ENCODE measurements around the gene PHACTR1.

The PHACTR1 gene

DNA sequence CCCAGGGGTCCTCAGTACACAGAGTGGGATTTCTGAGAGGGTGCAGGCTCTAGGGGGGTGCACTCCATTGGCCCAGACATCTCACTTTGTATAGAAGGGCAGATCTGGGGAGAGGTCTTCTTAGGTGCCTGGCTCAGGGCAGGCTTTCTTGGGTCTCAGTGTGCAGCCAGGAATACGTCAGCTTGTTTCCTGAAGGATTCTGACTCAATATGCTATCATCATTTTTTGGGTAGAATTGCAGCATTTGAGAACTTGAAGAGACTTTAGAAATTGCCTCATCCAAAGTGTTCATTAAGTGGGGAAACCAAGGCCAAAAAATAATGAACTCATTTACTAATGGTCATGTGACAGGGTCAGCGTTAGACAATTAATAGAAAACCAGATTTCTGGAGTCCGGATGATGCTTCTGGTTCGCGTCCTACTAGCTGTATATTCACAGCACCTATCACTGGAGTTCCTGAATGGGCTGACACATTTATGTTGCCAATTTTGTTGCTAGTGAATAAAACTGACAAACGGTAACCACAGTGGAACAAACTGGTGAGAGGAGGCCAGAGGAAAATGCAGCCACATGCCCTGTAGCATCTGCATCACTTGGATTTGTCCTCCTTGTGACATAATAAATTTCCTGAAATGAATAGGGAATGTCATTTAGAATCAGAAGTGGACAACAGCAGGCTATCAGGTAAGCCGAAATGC, 372.9 kb downstream of the PHACTR1 start:
- Histone ChIP-seq H3K9me3 (replicated peaks in 1 of 2; ENCODE audit: control insufficient read depth in 2 of 2, insufficient read depth in 1 of 2, low read depth in 1 of 2, low read length in 2 of 2) (no peaks in the 10 kb centered on the region), H3K9ac (ENCODE audit: low read depth, low read length, poor library complexity) (no peak overlapping the region), H2BK15ac (ENCODE audit: low read length) (no peak overlapping the region), H2AK5ac (ENCODE audit: low read depth, low read length) (no peak overlapping the region), H3K4ac (ENCODE audit: low read length) (no peak overlapping the region), H2BK12ac (ENCODE audit: low read length) (no peak overlapping the region), H4K8ac (ENCODE audit: low read depth, low read length) (no peak overlapping the region), H3K4me2 (ENCODE audit: insufficient read depth, low read length, poor library complexity, severe bottlenecking) (no peak overlapping the region), H3K23ac (ENCODE audit: low read depth, low read length, poor library complexity) (no peak overlapping the region), H3K79me1 (ENCODE audit: low read depth, low read length) (no peaks in the 10 kb centered on the region), H3K14ac (ENCODE audit: low read length) (no peak overlapping the region), H3K36me3 (replicated peaks in 1 of 2; ENCODE audit: control insufficient read depth in 2 of 2, insufficient read depth in 2 of 2, low read length in 2 of 2) (no peaks in the 10 kb centered on the region), H4K91ac (ENCODE audit: low read depth, low read length, poor library complexity) (no peak overlapping the region), H3K27ac (replicated peaks; ENCODE audit: low read length) (no peak overlapping the region), H2AFZ (ENCODE audit: low read length) (no peak overlapping the region), H3K18ac (ENCODE audit: low read length) (no peak overlapping the region), H2BK120ac (ENCODE audit: low read depth, low read length) (no peak overlapping the region), H3K27me3 (ENCODE audit: control insufficient read depth in 3 of 3, insufficient read depth in 3 of 3, low read depth in 1 of 3, low read length in 3 of 3) (no peaks in the 10 kb centered on the region), H3K4me1 (ENCODE audit: control insufficient read depth in 2 of 2, insufficient read depth in 1 of 2, low read depth in 1 of 2, low read length in 2 of 2) (no peaks in the 10 kb centered on the region), H2BK5ac (ENCODE audit: low read length) (no peak overlapping the region), H3K4me3 (ENCODE audit: low read length in 2 of 2) (no peak overlapping the region)
- no peak for DNase-seq (ENCODE audit: low spot score)
- no CpG with 5 or more reads among the region's 7 CpGs for WGBS, 2 donors (ENCODE audit: extremely low coverage in 2 of 2, insufficient read length in 2 of 2, insufficient replicate concordance in 1 of 2)

DNA sequence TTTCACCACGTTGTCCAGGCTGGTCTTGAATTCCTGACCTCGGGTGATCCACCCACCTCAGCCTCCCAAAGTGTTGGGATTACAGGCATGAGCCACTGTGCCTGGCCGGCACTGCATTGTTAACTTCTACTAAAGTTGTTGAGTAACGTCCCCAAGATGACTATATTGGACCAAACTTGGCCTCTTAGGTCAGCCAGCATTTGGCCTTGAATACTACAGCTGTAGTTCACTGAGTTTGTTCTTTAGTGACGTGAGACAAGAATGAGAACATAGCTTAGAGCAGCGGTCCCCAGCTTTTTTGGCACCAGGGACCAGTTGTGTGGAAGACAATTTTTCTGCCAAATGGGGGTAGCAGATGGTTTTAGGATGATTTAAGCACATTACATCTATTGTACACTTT, 374.6 kb downstream of the PHACTR1 start:
- Histone ChIP-seq H3K23ac (ENCODE audit: low read depth, low read length, poor library complexity) (no peak overlapping the region), H3K18ac (ENCODE audit: low read length) (no peak overlapping the region)

DNA sequence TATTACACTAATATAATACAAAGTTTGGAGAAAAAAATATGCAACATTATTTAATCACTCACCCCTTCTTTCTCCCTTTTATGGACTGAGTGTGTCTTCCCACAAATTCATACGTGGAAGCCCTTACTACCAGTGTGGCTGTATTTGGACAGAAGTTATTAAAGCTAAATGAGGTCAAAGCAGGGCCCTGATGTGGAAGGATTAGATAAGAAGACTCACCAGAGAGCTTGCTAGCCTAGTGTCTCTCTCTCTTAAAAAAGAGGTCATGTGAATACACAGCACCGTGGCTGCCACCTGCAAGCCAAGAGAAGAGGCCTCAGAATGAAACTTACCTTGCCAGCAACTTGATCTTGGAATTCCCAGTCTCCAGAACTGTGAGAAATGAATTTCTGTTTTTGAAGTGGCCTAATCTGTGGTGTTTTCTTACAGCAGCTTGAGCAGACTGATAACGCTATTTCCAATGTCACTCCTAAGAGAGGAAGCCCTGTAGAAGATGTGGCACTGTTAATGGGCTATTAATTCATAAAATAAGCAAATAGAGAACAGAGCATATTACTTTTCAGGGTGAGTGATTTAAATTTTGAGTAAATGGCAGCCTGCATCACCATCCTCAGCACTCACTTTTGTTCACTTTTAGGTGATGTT, 378.3 kb downstream of the PHACTR1 start:
- no peak overlapping the region for H2BK120ac ChIP-seq (ENCODE audit: low read depth, low read length)
- H3K27me3 ChIP-seq (ENCODE audit: control insufficient read depth in 3 of 3, insufficient read depth in 3 of 3, low read depth in 1 of 3, low read length in 3 of 3): no peaks in the 10 kb centered on the region
- H3K18ac ChIP-seq (ENCODE audit: low read length): no peak overlapping the region
- H3K79me1 ChIP-seq (ENCODE audit: low read depth, low read length): no peaks in the 10 kb centered on the region
- WGBS, 2 donors (ENCODE audit: extremely low coverage in 2 of 2, insufficient read length in 2 of 2, insufficient replicate concordance in 1 of 2): no CpG with 5 or more reads among the region's 3 CpGs
- no peak overlapping the region for H3K27ac ChIP-seq (replicated peaks; ENCODE audit: low read length)
- H3K14ac ChIP-seq (ENCODE audit: low read length): no peak overlapping the region
- H3K4me3 ChIP-seq (ENCODE audit: low read length in 2 of 2): no peak overlapping the region
- no peak overlapping the region for H4K8ac ChIP-seq (ENCODE audit: low read depth, low read length)
- no peak overlapping the region for H2BK12ac ChIP-seq (ENCODE audit: low read length)
- no peak overlapping the region for H3K9ac ChIP-seq (ENCODE audit: low read depth, low read length, poor library complexity)
- H2BK5ac ChIP-seq (ENCODE audit: low read length): no peak overlapping the region
- H3K36me3 ChIP-seq (replicated peaks in 1 of 2; ENCODE audit: control insufficient read depth in 2 of 2, insufficient read depth in 2 of 2, low read length in 2 of 2): no peaks in the 10 kb centered on the region
- no peak overlapping the region for H2AK5ac ChIP-seq (ENCODE audit: low read depth, low read length)
- H3K4ac ChIP-seq (ENCODE audit: low read length): no peak overlapping the region
- no peak overlapping the region for H3K4me2 ChIP-seq (ENCODE audit: insufficient read depth, low read length, poor library complexity, severe bottlenecking)
- H3K23ac ChIP-seq (ENCODE audit: low read depth, low read length, poor library complexity): no peak overlapping the region
- no peak overlapping the region for H2BK15ac ChIP-seq (ENCODE audit: low read length)
- H4K91ac ChIP-seq (ENCODE audit: low read depth, low read length, poor library complexity): no peak overlapping the region
- DNase-seq (ENCODE audit: low spot score): no peak
- no peaks in the 10 kb centered on the region for H3K9me3 ChIP-seq (replicated peaks in 1 of 2; ENCODE audit: control insufficient read depth in 2 of 2, insufficient read depth in 1 of 2, low read depth in 1 of 2, low read length in 2 of 2)
- H3K4me1 ChIP-seq (ENCODE audit: control insufficient read depth in 2 of 2, insufficient read depth in 1 of 2, low read depth in 1 of 2, low read length in 2 of 2): no peaks in the 10 kb centered on the region
- no peak overlapping the region for H2AFZ ChIP-seq (ENCODE audit: low read length)

More for the DNA sequence above, 374.6 kb downstream of the PHACTR1 start:
- no peak overlapping the region for H2BK5ac ChIP-seq (ENCODE audit: low read length)
- no peak overlapping the region for H3K14ac ChIP-seq (ENCODE audit: low read length)
- no peak overlapping the region for H3K27ac ChIP-seq (replicated peaks; ENCODE audit: low read length)
- H4K8ac ChIP-seq (ENCODE audit: low read depth, low read length): no peak overlapping the region
- H3K4me2 ChIP-seq (ENCODE audit: insufficient read depth, low read length, poor library complexity, severe bottlenecking): no peak overlapping the region
- no peak overlapping the region for H4K91ac ChIP-seq (ENCODE audit: low read depth, low read length, poor library complexity)
- H2AFZ ChIP-seq (ENCODE audit: low read length): no peak overlapping the region
- H3K36me3 ChIP-seq (replicated peaks in 1 of 2; ENCODE audit: control insufficient read depth in 2 of 2, insufficient read depth in 2 of 2, low read length in 2 of 2): no peaks in the 10 kb centered on the region
- H2BK12ac ChIP-seq (ENCODE audit: low read length): no peak overlapping the region
- DNase-seq (ENCODE audit: low spot score): no peak
- H2BK15ac ChIP-seq (ENCODE audit: low read length): no peak overlapping the region
- no peak overlapping the region for H2AK5ac ChIP-seq (ENCODE audit: low read depth, low read length)
- H3K9ac ChIP-seq (ENCODE audit: low read depth, low read length, poor library complexity): no peak overlapping the region
- H3K79me1 ChIP-seq (ENCODE audit: low read depth, low read length): no peaks in the 10 kb centered on the region
- no peak overlapping the region for H2BK120ac ChIP-seq (ENCODE audit: low read depth, low read length)
- no peak overlapping the region for H3K4ac ChIP-seq (ENCODE audit: low read length)
- H3K9me3 ChIP-seq (replicated peaks in 1 of 2; ENCODE audit: control insufficient read depth in 2 of 2, insufficient read depth in 1 of 2, low read depth in 1 of 2, low read length in 2 of 2): no peaks in the 10 kb centered on the region
- no peaks in the 10 kb centered on the region for H3K27me3 ChIP-seq (ENCODE audit: control insufficient read depth in 3 of 3, insufficient read depth in 3 of 3, low read depth in 1 of 3, low read length in 3 of 3)
- H3K4me3 ChIP-seq (ENCODE audit: low read length in 2 of 2): no peak overlapping the region
- H3K4me1 ChIP-seq (ENCODE audit: control insufficient read depth in 2 of 2, insufficient read depth in 1 of 2, low read depth in 1 of 2, low read length in 2 of 2): no peaks in the 10 kb centered on the region
- no CpG with 5 or more reads among the region's 6 CpGs for WGBS, 2 donors (ENCODE audit: extremely low coverage in 2 of 2, insufficient read length in 2 of 2, insufficient replicate concordance in 1 of 2)

DNA sequence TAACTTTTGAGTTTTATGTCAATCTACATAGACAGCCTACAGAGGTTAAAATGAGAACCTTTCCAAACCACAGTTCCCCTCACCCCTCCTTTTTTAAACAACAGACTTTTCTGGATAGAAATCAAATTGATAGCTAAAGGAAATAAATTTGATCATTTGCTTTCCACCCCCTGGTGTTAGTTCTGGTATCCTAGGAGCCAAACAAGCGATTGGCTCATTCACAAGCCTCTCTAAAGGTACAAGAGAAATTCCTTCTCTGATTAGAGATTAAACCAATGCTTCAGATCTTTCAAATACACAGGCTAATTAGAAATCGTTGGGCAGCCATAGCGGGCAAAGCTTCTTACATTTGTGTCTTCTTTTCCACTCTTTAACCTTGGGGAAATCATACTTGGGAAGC, 379.5 kb downstream of the PHACTR1 start:
- no CpG with 5 or more reads among the region's 3 CpGs for WGBS, 2 donors (ENCODE audit: extremely low coverage in 2 of 2, insufficient read length in 2 of 2, insufficient replicate concordance in 1 of 2)
- Histone ChIP-seq H3K4me2 (ENCODE audit: insufficient read depth, low read length, poor library complexity, severe bottlenecking) (no peak overlapping the region), H3K4me1 (ENCODE audit: control insufficient read depth in 2 of 2, insufficient read depth in 1 of 2, low read depth in 1 of 2, low read length in 2 of 2) (no peaks in the 10 kb centered on the region)

More for the DNA sequence above, 379.5 kb downstream of the PHACTR1 start:
- Histone ChIP-seq H3K36me3 (replicated peaks in 1 of 2; ENCODE audit: control insufficient read depth in 2 of 2, insufficient read depth in 2 of 2, low read length in 2 of 2) (no peaks in the 10 kb centered on the region), H3K27me3 (ENCODE audit: control insufficient read depth in 3 of 3, insufficient read depth in 3 of 3, low read depth in 1 of 3, low read length in 3 of 3) (no peaks in the 10 kb centered on the region), H2BK15ac (ENCODE audit: low read length) (no peak overlapping the region), H2AK5ac (ENCODE audit: low read depth, low read length) (no peak overlapping the region), H3K9me3 (replicated peaks in 1 of 2; ENCODE audit: control insufficient read depth in 2 of 2, insufficient read depth in 1 of 2, low read depth in 1 of 2, low read length in 2 of 2) (peaks cover 0 to 1% of the 10 kb centered on the region in 2 donors), H3K14ac (ENCODE audit: low read length) (no peak overlapping the region), H3K27ac (replicated peaks; ENCODE audit: low read length) (no peak overlapping the region), H2BK120ac (ENCODE audit: low read depth, low read length) (no peak overlapping the region), H3K23ac (ENCODE audit: low read depth, low read length, poor library complexity) (no peak overlapping the region), H4K8ac (ENCODE audit: low read depth, low read length) (no peak overlapping the region), H3K79me1 (ENCODE audit: low read depth, low read length) (no peaks in the 10 kb centered on the region), H2AFZ (ENCODE audit: low read length) (no peak overlapping the region), H2BK12ac (ENCODE audit: low read length) (no peak overlapping the region), H4K91ac (ENCODE audit: low read depth, low read length, poor library complexity) (no peak overlapping the region), H3K18ac (ENCODE audit: low read length) (no peak overlapping the region), H3K4me3 (ENCODE audit: low read length in 2 of 2) (no peak overlapping the region), H3K4ac (ENCODE audit: low read length) (no peak overlapping the region), H2BK5ac (ENCODE audit: low read length) (no peak overlapping the region), H3K9ac (ENCODE audit: low read depth, low read length, poor library complexity) (no peak overlapping the region)
- no peak for DNase-seq (ENCODE audit: low spot score)
